Left cardiac atrium (tissue), 4 donors: ENCODE data around the gene FRY. TPM values are rescaled to one million over a fixed set of nuclear protein-coding genes. Genes with fewer than 3 reads are reported as not detected.
A peak's percentile ranks its signal among the peaks of the same experiment; 100 is the strongest.
"Not testable (repeated sequence)": the region's sequence is repeated elsewhere in the genome, so short reads cannot be mapped to it uniquely, and the experiment has no call there.

Source experiments
- ATAC-seq, 2 donors: fragments of 200-7000 bp; cut with Tn5 transposase; one replicate each; pipeline ENCODE4 v1.9.1; 2020; ENCODE audit warnings: mild to moderate bottlenecking in 2 of 2, moderate library complexity in 2 of 2
- DNase-seq: peaks from one replicate; pipeline ENCODE4 v3.0.0-alpha.2; 2020
- intact Hi-C, 2 donors: fragments of 100-400 bp; cut with DNase I; formaldehyde crosslinking; loops; one replicate each; pipeline versions ENCODE4 v1.14.1 to v1.15.1; 2022 to 2023
- long read RNA-seq: library from polyadenylated mRNA; unstranded; transcript quantifications from one replicate; pipeline ENCODE4 v2.0.0, GENCODE V29; 2021
- total RNA-seq, 2 donors: library from RNA; stranded (reverse); fragmentation: NEBNext Ultra II Directional; extraction: Animal tissue kit (Norgen Biotek cat#: 25700); gene quantifications; one replicate each; pipeline ENCODE4 v1.2.1, GENCODE V29; 2021
- donor health status: DM: no; HTN: yes; CAD: no.
- donor health status: DM: no; HTN: yes; CAD: no; lungs with severe emphysema.
- donor health status: DM: yes; HTN: yes; CAD: no.
- donor health status: Dilated cardiomyopathy.

Gene FRY
- 10 to 100 TPM; 91.1 to 93.5 TPM for total RNA-seq
- long read RNA-seq, partial matches to known transcripts: 19 of 27 reads
- long read RNA-seq, other reads (novel, unspliced or antisense): 8 of 27 reads

DNA sequence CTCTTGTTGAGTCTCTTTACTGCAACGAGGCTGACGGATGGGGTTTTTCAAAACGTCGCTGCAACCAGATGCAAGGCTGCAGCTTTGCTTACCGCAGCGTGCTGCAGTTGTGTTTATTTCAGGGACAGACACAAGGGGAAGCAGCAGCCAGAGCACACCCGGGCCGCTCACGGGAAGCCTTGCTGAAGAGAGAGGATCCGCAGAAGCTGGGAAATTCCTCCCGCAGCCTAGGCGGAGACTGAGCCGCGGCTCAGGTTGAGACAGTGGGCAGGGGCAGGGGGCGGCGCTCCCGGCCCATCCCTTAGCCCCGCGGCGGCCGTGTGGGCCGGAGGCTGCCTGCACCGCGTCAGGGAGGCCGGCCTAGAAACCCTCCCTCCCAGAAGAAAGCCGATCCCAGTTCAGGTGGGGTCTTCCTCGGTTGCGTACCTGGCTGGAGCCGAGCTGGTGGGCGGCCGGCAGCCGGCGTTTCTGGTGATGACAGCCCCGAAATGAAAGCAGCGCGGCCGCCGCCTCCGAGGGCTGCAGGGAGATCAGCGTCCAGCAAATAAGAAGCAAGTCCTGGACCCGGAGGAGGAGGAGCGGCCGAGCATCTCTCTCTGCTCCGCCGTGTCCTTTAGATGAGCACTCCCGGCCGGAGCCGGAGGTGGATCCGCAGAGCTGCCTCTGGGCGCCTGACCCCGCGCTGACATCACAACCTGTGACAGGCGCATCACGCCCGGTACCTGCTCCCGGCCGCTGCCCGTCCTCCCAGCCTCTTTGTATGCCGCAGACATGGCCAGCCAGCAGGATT lies at the start of gene FRY:
TSS of gene FRY (plus strand) at position 750 of the 790 bp plus-strand sequence. CDS start at position 772, 22 bp downstream.
- DNase-seq (peak; percentile 75), ATAC-seq (peak; percentile 83 to 96)
- intact Hi-C loops: loop anchor here in 1 of 2 donors (10.0 kb wide), 1 partner anchor 134 kb away; no protein-coding TSS in a partner anchor

GRCh38 chr13:31982124-31982523 lies 49.5 kb upstream of the FRY start:
- ATAC-seq (no peak), DNase-seq (no peak)
- intact Hi-C loops: no loop called here

- ATAC-seq: peak; percentile 53 to 90
- DNase-seq: peak; percentile 78
- intact Hi-C loops: no loop called here
Measured at GRCh38 chr13:31982540-31982939, 49.0 kb upstream of the FRY start.

DNA sequence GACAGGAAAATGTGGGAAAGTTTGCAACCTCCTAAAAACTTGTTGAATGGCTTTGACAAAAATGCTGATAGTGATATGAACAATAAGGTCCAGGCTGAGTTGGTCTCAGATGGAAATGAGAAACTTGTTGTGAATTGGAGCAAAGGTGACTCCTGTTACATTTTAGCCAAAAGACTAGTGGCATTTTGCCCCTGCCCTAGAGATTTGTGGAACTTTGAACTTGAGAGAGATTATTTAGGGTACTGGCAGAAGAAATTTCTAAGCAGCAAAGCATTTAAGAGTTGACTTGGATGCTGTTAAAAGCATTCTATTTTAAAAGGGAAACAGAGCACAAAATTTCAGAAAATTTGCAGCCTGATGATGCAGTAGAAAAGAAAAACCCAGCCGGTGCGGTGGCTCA lies 47.9 kb upstream of the FRY start:
- ATAC-seq, DNase-seq, intact Hi-C loops: not testable (repeated sequence)

DNA sequence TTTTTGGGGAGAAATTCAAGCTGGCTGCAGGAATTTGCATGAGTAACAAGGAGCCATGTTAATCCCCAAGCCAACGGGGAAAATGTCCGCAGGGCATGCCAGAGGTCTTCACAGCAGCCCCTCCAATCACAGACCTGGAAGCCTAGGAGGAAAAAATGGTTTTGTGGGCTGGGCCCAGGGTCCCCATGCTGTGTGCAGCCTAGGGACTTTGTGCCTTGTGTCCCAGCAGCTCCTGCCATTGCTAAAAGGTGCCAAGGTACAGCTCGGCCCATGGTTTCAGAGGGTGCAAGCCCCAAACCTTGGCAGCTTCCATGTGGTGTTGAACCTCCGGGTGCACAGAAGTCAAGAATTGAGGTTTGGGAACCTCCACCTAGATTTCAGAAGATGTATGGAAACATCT lies 47.2 kb upstream of the FRY start:
- intact Hi-C loops, DNase-seq, ATAC-seq: not testable (repeated sequence)

- ATAC-seq: no peak
- no peak for DNase-seq
- intact Hi-C loops: no loop called here
Measured at GRCh38 chr13:31986676-31987470, 44.7 kb upstream of the FRY start.

DNA sequence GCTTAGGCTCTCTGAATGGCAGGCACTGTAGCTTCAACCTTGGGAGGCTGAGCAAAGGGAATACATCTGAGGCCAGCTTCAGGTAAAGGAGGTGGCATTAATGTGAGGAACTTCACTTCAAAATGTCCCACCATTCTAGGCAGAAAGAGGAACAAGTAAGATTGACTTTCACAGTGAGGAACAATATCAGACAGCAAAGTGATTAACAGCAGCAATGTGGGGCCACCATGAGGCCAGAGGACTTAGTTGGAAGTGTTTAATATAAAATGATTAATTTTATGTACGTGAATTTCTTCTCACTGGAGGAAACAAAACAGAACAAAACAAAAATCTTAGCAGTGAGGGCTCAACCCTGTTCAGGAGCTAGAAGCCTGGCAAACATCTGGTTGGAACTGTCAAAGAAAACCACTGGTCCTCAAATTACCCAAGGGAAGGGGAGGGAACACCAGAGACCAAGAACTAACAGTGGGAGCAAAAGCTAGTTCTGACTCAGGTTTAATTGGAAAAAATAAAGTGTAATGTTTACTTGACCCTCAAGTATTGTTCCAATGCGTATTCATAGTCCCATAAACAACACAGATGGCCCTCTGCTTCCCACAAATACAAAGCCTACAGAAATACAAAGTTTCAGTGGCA lies 43.9 kb upstream of the FRY start:
- DNase-seq (no peak), ATAC-seq (no peak)
- intact Hi-C loops: no loop called here

GRCh38 chr13:31994367-31994766 lies 37.2 kb upstream of the FRY start:
- intact Hi-C loops, DNase-seq, ATAC-seq: not testable (repeated sequence)

DNA sequence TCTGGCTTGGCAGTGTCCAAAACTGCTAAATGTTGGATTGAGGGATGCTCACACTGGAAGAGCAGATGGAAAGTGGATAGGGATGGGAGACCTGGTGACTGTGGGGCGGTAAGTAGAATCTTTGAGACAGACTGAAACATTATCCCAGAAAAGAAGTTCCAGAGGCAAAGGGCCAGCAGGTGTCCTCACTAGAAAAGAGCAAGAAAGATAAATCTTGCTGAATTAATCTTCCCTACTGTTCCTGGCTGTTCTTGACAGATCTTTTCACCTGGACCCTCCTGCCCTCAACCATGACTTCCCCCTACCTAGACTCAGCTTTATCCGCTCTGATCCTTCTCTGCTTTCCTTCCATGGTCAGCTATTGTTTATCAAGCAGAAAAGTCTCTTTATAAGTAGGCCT lies 35.0 kb upstream of the FRY start:
- intact Hi-C loops: no loop called here
- ATAC-seq: no peak
- no peak for DNase-seq

- DNase-seq (no peak), ATAC-seq (no peak)
- intact Hi-C loops: no loop called here
Measured at GRCh38 chr13:31997641-31998040, 33.9 kb upstream of the FRY start.

DNA sequence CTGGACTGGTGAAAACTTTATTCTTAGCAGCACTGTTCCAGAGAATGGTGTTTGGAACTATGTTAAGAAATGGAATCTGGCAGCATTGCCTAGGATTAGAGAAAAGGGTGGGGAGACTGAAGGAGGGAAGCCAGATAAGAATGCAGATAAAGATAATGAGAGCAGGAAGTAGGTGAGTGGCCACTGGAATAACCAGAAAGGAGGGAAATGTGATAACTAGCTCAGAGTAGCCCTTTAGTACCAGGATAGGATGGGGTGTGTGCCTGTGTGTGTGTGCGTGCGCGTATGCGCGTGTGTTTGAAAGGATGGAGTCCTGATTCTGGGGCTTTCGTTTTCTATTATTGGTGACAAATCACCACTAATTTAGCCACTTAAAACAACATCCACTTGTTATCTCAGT lies 33.4 kb upstream of the FRY start:
- intact Hi-C loops: no loop called here
- DNase-seq (peak; percentile 37), ATAC-seq (peak in 1 of 2 donors; percentile 61)

DNA sequence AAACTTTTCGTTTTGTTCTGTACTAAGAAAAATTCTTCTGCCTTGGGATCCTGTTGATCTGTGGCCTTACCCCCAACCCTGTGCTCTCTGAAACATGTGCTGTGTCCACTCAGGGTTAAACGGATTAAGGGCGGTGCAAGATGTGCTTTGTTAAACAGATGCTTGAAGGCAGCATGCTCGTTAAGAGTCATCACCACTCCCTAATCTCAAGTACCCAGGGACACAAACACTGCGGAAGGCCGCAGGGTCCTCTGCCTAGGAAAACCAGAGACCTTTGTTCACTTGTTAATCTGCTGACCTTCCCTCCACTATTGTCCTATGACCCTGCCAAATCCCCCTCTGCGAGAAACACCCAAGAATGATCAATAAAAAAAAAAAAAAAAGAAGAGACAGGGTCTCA lies 30.8 kb upstream of the FRY start:
- DNase-seq: not testable (repeated sequence)
- intact Hi-C loops: loop anchor here in 1 of 2 donors (10.0 kb wide), 1 partner anchor 86 kb away; no protein-coding TSS in a partner anchor
- ATAC-seq: peak in 1 of 2 donors; percentile 38

DNA sequence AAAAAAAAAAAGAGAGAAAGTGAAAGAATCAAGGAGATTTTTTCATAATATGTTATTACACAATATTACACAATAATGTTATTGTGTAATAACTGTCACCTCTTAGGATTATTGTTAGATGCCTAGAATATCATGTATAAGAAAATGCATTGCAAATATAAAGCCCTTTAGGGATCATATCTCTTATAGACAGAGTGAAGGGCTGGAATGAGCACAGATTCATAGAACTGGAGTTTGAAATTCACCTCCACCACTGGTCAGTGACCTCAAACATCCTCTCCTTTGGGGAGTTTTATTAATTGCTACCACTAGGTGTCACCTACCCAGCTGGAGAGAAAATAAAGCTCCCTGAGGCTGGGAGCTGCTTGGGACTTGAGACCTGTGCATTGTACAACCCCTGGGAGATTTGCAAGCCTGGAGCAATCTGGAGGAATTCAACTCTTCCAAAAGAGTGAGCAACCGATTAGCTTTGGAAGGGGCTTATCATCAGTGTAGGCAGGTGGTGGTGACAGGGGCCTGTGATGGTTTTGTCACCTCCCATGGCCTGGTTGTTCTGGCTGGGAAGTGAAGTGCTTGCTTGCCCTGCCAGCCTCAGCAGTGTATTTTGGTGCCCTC lies 30.3 kb upstream of the FRY start:
- peak; percentile 80 to 82 for ATAC-seq
- DNase-seq: peak; percentile 26
- intact Hi-C loops: loop anchor here in 1 of 2 donors (10.0 kb wide), 1 partner anchor 86 kb away; no protein-coding TSS in a partner anchor

- DNase-seq (no peak), ATAC-seq (peak in 1 of 2 donors; percentile 48)
- intact Hi-C loops: loop anchor here in 1 of 2 donors (10.0 kb wide), 1 partner anchor 87 kb away; no protein-coding TSS in a partner anchor
Measured at GRCh38 chr13:32001769-32002168, 29.8 kb upstream of the FRY start.

- ATAC-seq (no peak), DNase-seq (no peak)
- intact Hi-C loops: loop anchor here in 1 of 2 donors (10.0 kb wide), 1 partner anchor 88 kb away; no protein-coding TSS in a partner anchor
Measured at GRCh38 chr13:32002873-32003272, 28.7 kb upstream of the FRY start.

DNA sequence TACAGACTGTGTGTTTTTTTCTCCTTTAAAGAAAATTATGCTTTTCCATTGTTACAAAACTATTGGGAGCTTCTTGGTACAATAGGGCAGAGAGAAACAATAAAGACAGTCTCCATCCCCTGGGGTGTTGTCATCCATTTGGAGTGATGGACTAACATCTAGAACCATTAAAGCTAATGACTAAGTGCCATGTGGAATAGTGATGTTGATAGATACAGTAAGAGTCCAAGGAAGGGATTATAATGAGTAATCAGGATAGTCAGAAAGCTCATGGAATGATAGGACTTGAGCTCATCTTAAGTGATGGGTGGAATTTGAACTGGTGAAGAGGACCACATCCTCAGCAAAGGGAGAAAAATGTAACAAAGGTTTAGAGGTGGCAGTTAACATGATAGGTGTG lies 24.1 kb upstream of the FRY start:
- ATAC-seq: no peak
- no peak for DNase-seq
- intact Hi-C loops: loop anchor here in 1 of 2 donors (10.0 kb wide), 1 partner anchor 93 kb away; no protein-coding TSS in a partner anchor

DNA sequence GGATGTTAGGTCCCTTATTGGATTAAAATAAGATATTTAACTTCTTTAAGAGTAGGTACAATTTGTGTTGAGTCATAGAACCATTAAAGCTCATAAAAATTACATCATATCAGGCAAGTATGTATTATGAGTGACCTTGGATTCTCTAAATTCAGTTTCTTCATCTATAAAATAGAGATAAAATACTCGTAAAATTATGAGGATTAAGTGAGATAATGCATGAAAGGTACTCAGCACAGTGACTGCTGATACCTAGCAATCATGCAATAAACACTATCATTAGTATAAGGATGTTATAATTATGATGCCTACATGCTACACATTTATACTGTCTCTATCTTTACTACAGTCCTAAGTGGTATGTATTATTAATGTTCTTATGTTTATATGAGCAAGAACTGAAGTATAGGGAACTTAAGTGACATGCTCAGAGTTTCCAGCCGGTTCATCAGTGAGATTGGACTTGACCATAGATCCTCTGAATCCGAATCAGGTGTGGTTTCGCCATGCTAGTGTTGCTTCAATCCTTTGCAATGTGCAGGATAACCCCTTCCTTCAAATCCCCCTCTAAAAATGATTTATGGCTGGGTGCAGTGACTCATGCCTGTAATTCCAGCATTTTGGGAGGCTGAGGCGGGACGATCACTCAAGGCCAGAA lies 22.9 kb upstream of the FRY start:
- DNase-seq (no peak), ATAC-seq (no peak)
- intact Hi-C loops: loop anchor here in 1 of 2 donors (10.0 kb wide), 1 partner anchor 94 kb away; no protein-coding TSS in a partner anchor

GRCh38 chr13:32009362-32009761 lies 22.2 kb upstream of the FRY start:
- no peak for DNase-seq
- intact Hi-C loops: loop anchor here in 1 of 2 donors (10.0 kb wide), 1 partner anchor 95 kb away; no protein-coding TSS in a partner anchor
- ATAC-seq: no peak
